Caco-2 (cell line): ENCODE measurements around the gene RINL. TPM values are rescaled to one million over a fixed set of nuclear protein-coding genes. Genes with fewer than 3 reads are reported as not detected.

Experiments
- BruUV-seq: library from RNA; stranded (reverse); fragments of 400-500 nt; replicated peaks from 2 replicates; lab custom pipeline; 2021; lab: Mats Ljungman, UMichigan
- CTCF ChIA-PET: fragments of 300-600 bp; sonication (Branson Sonifier 250); formaldehyde crosslinking; loops from one replicate; lab custom pipeline; 2022; ENCODE audit warnings: antibody characterized with exemption; lab: Charles Lee
- POLR2A ChIA-PET: fragments of 300-600 bp; sonication (Branson Sonifier 250); formaldehyde crosslinking; loops from one replicate; lab custom pipeline; 2022; ENCODE audit warnings: antibody characterized with exemption; lab: Charles Lee
- DNase-seq, 2 experiments: peaks; one replicate each; pipeline versions ENCODE4 v3.0.0 to v3.0.0-alpha.2; 2020 to 2022
- H3K27me3 ChIP-seq: replicated peaks from 2 replicates; pipeline ENCODE4 v1.6.0; 2011; ENCODE audit warnings: low read length; ENCODE audit not compliant: control insufficient read depth, insufficient read depth
- H3K36me3 ChIP-seq: 2 replicates; pipeline ENCODE4 v1.5.1; 2011; ENCODE audit warnings: low read length; ENCODE audit not compliant: control insufficient read depth, insufficient read depth
- H3K4me1 ChIP-seq: fragments of 250-450 bp; sonication (Bioruptor Pico); 2 replicates; pipeline ENCODE4 v1.5.1; 2020; ENCODE audit warnings: mild to moderate bottlenecking
- H3K4me3 ChIP-seq: 2 replicates; pipeline ENCODE4 v1.5.1; 2011; ENCODE audit warnings: low read depth, mild to moderate bottlenecking, control low read depth, low read length
- H3K9me3 ChIP-seq: fragments of 250-450 bp; sonication (Bioruptor Pico); 2 replicates; pipeline ENCODE4 v1.5.1; 2020; ENCODE audit warnings: mild to moderate bottlenecking, moderate library complexity
- H3K27ac Mint-ChIP-seq: one replicate; pipeline ENCODE4 v1.8.0; 2022; ENCODE audit warnings: mixed read lengths; ENCODE audit not compliant: unreplicated experiment
- H3K27me3 Mint-ChIP-seq: one replicate; pipeline ENCODE4 v1.8.0; 2022; ENCODE audit warnings: mixed read lengths; ENCODE audit not compliant: insufficient read depth, unreplicated experiment
- H3K36me3 Mint-ChIP-seq: one replicate; pipeline ENCODE4 v1.8.0; 2022; ENCODE audit warnings: mild to moderate bottlenecking, mixed read lengths; ENCODE audit not compliant: insufficient read depth, unreplicated experiment
- H3K4me1 Mint-ChIP-seq: one replicate; pipeline ENCODE4 v1.8.0; 2022; ENCODE audit warnings: low read depth, mixed read lengths; ENCODE audit not compliant: unreplicated experiment
- H3K4me3 Mint-ChIP-seq: one replicate; pipeline ENCODE4 v1.8.0; 2022; ENCODE audit warnings: mild to moderate bottlenecking, moderate library complexity, mixed read lengths; ENCODE audit not compliant: unreplicated experiment
- H3K9me3 Mint-ChIP-seq: one replicate; pipeline ENCODE4 v1.8.0; 2022; ENCODE audit warnings: mixed read lengths; ENCODE audit not compliant: unreplicated experiment
- CTCF ChIP-seq, 2 experiments: fragments of 200-600 bp in 1 of 2; IDR thresholded peaks; 1 replicate in 1 of 2; 2 replicates in 1 of 2; pipeline versions ENCODE4 v1.5.1 to v1.8.0; 2011 to 2022; ENCODE audit warnings: antibody characterized with exemption in 1 of 2, control low read depth in 1 of 2, inconsistent platforms in 1 of 2, low read depth in 1 of 2, low read length in 1 of 2, mild to moderate bottlenecking in 1 of 2, moderate library complexity in 1 of 2; ENCODE audit not compliant: insufficient read depth in 1 of 2, severe bottlenecking in 1 of 2, unreplicated experiment in 1 of 2
- intact Hi-C: fragments of 100-400 bp; cut with micrococcal nuclease; formaldehyde crosslinking; loops from one replicate; pipeline ENCODE4 v1.10.0; 2022; ENCODE audit not compliant: unreplicated experiment
- total RNA-seq: library from RNA; stranded (reverse); gene quantifications from 2 replicates; pipeline ENCODE4 v1.2.3, GENCODE V29; 2022

Gene RINL
- total RNA-seq, 1 experiment from 2014 or later, result 1.9 TPM

- Histone ChIP-seq H3K9me3 (no peaks in the 10 kb centered on the region; the same call in 1 of the 2 replicates), H3K27me3 (no peaks in the 10 kb centered on the region), H3K36me3 (peaks cover 3% of the 10 kb centered on the region; the same call in 1 of the 2 replicates), H3K4me3 (no peak overlapping the region), H3K4me1 (peaks cover 15% of the 10 kb centered on the region)
- intact Hi-C loops, result no loop called here
- ChIA-PET CTCF (interaction anchor here (1.9 kb wide), 1 partner anchor 25 kb away, joined by 4 read pairs; the partner anchor contains the start of genes MRPS12 and SARS2), POLR2A (no interaction called here)
- DNase-seq, result no peak
- Mint-ChIP-seq H3K9me3 (no peaks in the 10 kb centered on the region), H3K4me3 (no peak overlapping the region), H3K4me1 (peaks cover 12% of the 10 kb centered on the region), H3K27ac (no peak overlapping the region), H3K36me3 (peaks cover 34% of the 10 kb centered on the region), H3K27me3 (no peaks in the 10 kb centered on the region)
- TF ChIP-seq CTCF (IDR thresholded peaks at IDR 0.05; ENCODE audit: insufficient read depth in 1 of 2, low read depth in 1 of 2, low read length in 1 of 2, severe bottlenecking in 1 of 2, unreplicated experiment in 1 of 2), result no peak
- BruUV-seq, result no TSS peak
These were observed 27.5 kb upstream of the RINL start for GRCh38 chr19:38905620-38906019.

- peaks cover 3% of the 10 kb centered on the region; the same call in 1 of the 2 replicates for H3K36me3 ChIP-seq
- H3K27ac Mint-ChIP-seq, result peak overlapping the region; percentile 9
These were observed 26.8 kb upstream of the RINL start for GRCh38 chr19:38904581-38905539.

More at GRCh38 chr19:38904581-38905539, 26.8 kb upstream of the RINL start:
- POLR2A ChIA-PET, result no interaction called here
- intact Hi-C loops, result no loop called here
- Histone ChIP-seq H3K9me3 (no peaks in the 10 kb centered on the region; the same call in 1 of the 2 replicates), H3K27me3 (no peaks in the 10 kb centered on the region), H3K4me1 (peaks cover 18% of the 10 kb centered on the region), H3K4me3 (no peak overlapping the region)
- peaks cover 37% of the 10 kb centered on the region for H3K36me3 Mint-ChIP-seq
- DNase-seq, result peak; percentile 42 to 63
- no peaks in the 10 kb centered on the region for H3K27me3 Mint-ChIP-seq
- H3K4me3 Mint-ChIP-seq, result no peak overlapping the region
- no TSS peak for BruUV-seq
- TF ChIP-seq CTCF (IDR thresholded peaks at IDR 0.05; ENCODE audit: insufficient read depth in 1 of 2, low read depth in 1 of 2, low read length in 1 of 2, severe bottlenecking in 1 of 2, unreplicated experiment in 1 of 2), result no peak
- CTCF ChIA-PET, result no interaction called here
- H3K4me1 Mint-ChIP-seq, result peaks cover 14% of the 10 kb centered on the region
- no peaks in the 10 kb centered on the region for H3K9me3 Mint-ChIP-seq
